ENCODE measurements around the gene FADS3. TPM values are rescaled to one million over a fixed set of nuclear protein-coding genes. Genes with fewer than 3 reads are reported as not detected.

Gene FADS3
- total and polyA plus RNA-seq, 2 experiments from 2014 or later, result 44.4 to 73.5 TPM

DNA sequence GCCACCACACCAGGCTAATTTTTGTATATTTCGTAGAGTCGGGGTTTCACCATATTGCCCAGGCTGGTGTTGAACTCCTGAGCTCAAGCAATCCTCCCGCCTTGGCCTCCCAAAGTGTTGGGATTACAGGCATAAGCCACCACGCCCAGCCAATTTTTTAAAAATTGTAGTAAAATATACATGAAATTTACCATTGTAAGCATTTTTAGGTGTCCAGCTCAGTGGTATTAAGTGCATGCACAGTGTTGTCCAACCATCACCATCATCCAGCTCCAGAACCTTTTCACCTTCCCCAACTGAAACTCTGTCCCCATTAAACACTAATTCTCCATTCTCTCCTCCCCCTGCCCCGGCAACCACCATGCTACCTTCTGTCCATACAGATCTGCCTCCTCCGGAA is 8.5 kb downstream of the FADS3 start:
- Histone ChIP-seq H3K79me2 (replicated peaks; ENCODE audit: insufficient read depth) (peaks cover 5% of the 10 kb centered on the region; the same call in 1 of the 2 replicates), H3K4me1 (ENCODE audit: insufficient read depth) (peaks cover 18% of the 10 kb centered on the region), H3K4me2 (no peak overlapping the region), H3K9me2 (ENCODE audit: insufficient read depth) (no peaks in the 10 kb centered on the region), H2AFZ (no peak overlapping the region), H3K27ac (ENCODE audit: low read depth) (no peak overlapping the region), H3K27me3 (ENCODE audit: insufficient read depth) (no peaks in the 10 kb centered on the region), H4K20me1 (replicated peaks; ENCODE audit: insufficient read depth) (no peaks in the 10 kb centered on the region), H3K36me3 (ENCODE audit: insufficient read depth) (no peaks in the 10 kb centered on the region), H3K4me3 (no peak overlapping the region), H3F3A (replicated peaks; ENCODE audit: low read depth) (no peaks in the 10 kb centered on the region)
- DNase-seq (ENCODE audit: low spot score) (no peak), ATAC-seq (no peak)
- TF ChIP-seq CTCF (conservative IDR thresholded peaks at IDR 0.05; ENCODE audit: low read depth in 2 of 2), result no peak
- TF ChIP-seq NANOG (IDR thresholded peaks at IDR 0.05; ENCODE audit: borderline replicate concordance), result no peak
- TF ChIP-seq EZH2phosphoT487 (IDR thresholded peaks at IDR 0.05; ENCODE audit: unreplicated experiment), result no peak
- TF ChIP-seq CREB1 (CRISPR knock-in tag; IDR thresholded peaks at IDR 0.05; ENCODE audit: low read depth), result no peak
- no peak for TF ChIP-seq ETS1 (IDR thresholded peaks at IDR 0.05)
- no peak for TF ChIP-seq ZNF331 (CRISPR knock-in tag; IDR thresholded peaks at IDR 0.05; ENCODE audit: low read depth)
- TF ChIP-seq ZNF114 (CRISPR knock-in tag; IDR thresholded peaks at IDR 0.05), result no peak
- TF ChIP-seq REST (IDR thresholded peaks at IDR 0.05; ENCODE audit: unreplicated experiment), result no peak
- no peak for TF ChIP-seq STAT1 (IDR thresholded peaks at IDR 0.05; ENCODE audit: unreplicated experiment)
- no peak for TF ChIP-seq ZNF462 (CRISPR knock-in tag; IDR thresholded peaks at IDR 0.05)
- no peak for TF ChIP-seq POLR2AphosphoS5 (IDR thresholded peaks at IDR 0.05; ENCODE audit: low read depth)
- TF ChIP-seq EZH2 (IDR thresholded peaks at IDR 0.05; ENCODE audit: low read depth, unreplicated experiment), result no peak
- TF ChIP-seq JUNB (IDR thresholded peaks at IDR 0.05; ENCODE audit: unreplicated experiment), result no peak
- H3K9me3 Mint-ChIP-seq, result no peaks in the 10 kb centered on the region
- peaks cover 10% of the 10 kb centered on the region for H3K36me3 Mint-ChIP-seq (ENCODE audit: low read depth)
- peaks cover 35% of the 10 kb centered on the region for H3K4me1 Mint-ChIP-seq
- H3K27ac Mint-ChIP-seq, result no peak overlapping the region
- H3K27me3 Mint-ChIP-seq (ENCODE audit: insufficient read depth, low read depth, poor library complexity), result peaks cover 2% of the 10 kb centered on the region
- H3K4me3 Mint-ChIP-seq, result no peak overlapping the region; the same call in 2 of the 3 replicates
